ENCODE results near the gene GALNT18.
"Not testable (repeated sequence)": the region's sequence is repeated elsewhere in the genome, so short reads cannot be mapped to it uniquely, and the experiment has no call there.

Gene GALNT18

GRCh38 chr11:11463405-11463804 lies 158.4 kb downstream of the GALNT18 start:
- DNase-seq (ENCODE audit: low read depth in 2 of 2) = no peak

- no peak for DNase-seq (ENCODE audit: low read depth in 2 of 2)
These were observed 160.3 kb downstream of the GALNT18 start for GRCh38 chr11:11461473-11461872.

GRCh38 chr11:11459578-11459977 lies 162.2 kb downstream of the GALNT18 start:
- DNase-seq (ENCODE audit: low read depth in 2 of 2) = no peak

GRCh38 chr11:11458485-11458884 lies 163.3 kb downstream of the GALNT18 start:
- DNase-seq (ENCODE audit: low read depth in 2 of 2) = no peak

GRCh38 chr11:11458001-11458400 lies 163.8 kb downstream of the GALNT18 start:
- no peak for DNase-seq (ENCODE audit: low read depth in 2 of 2)

- no peak for DNase-seq (ENCODE audit: low read depth in 2 of 2)
These were observed 164.9 kb downstream of the GALNT18 start for GRCh38 chr11:11456866-11457265.

- no peak for DNase-seq (ENCODE audit: low read depth in 2 of 2)
These were observed 167.1 kb downstream of the GALNT18 start for GRCh38 chr11:11454671-11455223.

GRCh38 chr11:11451501-11452005 lies 170.3 kb downstream of the GALNT18 start:
- DNase-seq (ENCODE audit: low read depth in 2 of 2) = no peak

- DNase-seq (ENCODE audit: low read depth in 2 of 2) = no peak
These were observed 171.0 kb downstream of the GALNT18 start for GRCh38 chr11:11450744-11451362.

GRCh38 chr11:11449327-11449726 lies 172.5 kb downstream of the GALNT18 start:
- no peak for DNase-seq (ENCODE audit: low read depth in 2 of 2)

GRCh38 chr11:11448626-11449025 lies 173.2 kb downstream of the GALNT18 start:
- no peak for DNase-seq (ENCODE audit: low read depth in 2 of 2)

GRCh38 chr11:11447601-11448000 lies 174.2 kb downstream of the GALNT18 start:
- not testable (repeated sequence) for DNase-seq (ENCODE audit: low read depth in 2 of 2)

GRCh38 chr11:11446967-11447366 lies 174.8 kb downstream of the GALNT18 start:
- no peak for DNase-seq (ENCODE audit: low read depth in 2 of 2)

GRCh38 chr11:11446564-11446963 lies 175.2 kb downstream of the GALNT18 start:
- no peak for DNase-seq (ENCODE audit: low read depth in 2 of 2)

- no peak for DNase-seq (ENCODE audit: low read depth in 2 of 2)
These were observed 176.2 kb downstream of the GALNT18 start for GRCh38 chr11:11445441-11446185.

- DNase-seq (ENCODE audit: low read depth in 2 of 2) = no peak
These were observed 177.0 kb downstream of the GALNT18 start for GRCh38 chr11:11444804-11445131.

- DNase-seq (ENCODE audit: low read depth in 2 of 2) = no peak
These were observed 177.6 kb downstream of the GALNT18 start for GRCh38 chr11:11444027-11444803.

GRCh38 chr11:11442791-11443190 lies 179.0 kb downstream of the GALNT18 start:
- no peak for DNase-seq (ENCODE audit: low read depth in 2 of 2)

GRCh38 chr11:11441516-11441915 lies 180.3 kb downstream of the GALNT18 start:
- no peak for DNase-seq (ENCODE audit: low read depth in 2 of 2)

GRCh38 chr11:11441091-11441490 lies 180.7 kb downstream of the GALNT18 start:
- DNase-seq (ENCODE audit: low read depth in 2 of 2) = no peak

- no peak for DNase-seq (ENCODE audit: low read depth in 2 of 2)
These were observed 181.7 kb downstream of the GALNT18 start for GRCh38 chr11:11440144-11440543.

- no peak for DNase-seq (ENCODE audit: low read depth in 2 of 2)
These were observed 182.2 kb downstream of the GALNT18 start for GRCh38 chr11:11439591-11439990.
